GM06990 (cell line): ENCODE measurements around the gene SUMF1.

ENCODE experiments used
- DNase-seq: peaks from one replicate; pipeline ENCODE4 v3.0.0-alpha.2; 2011; ENCODE audit not compliant: insufficient read length; ENCODE audit errors: extremely low read depth
- H3K27me3 ChIP-seq: replicated peaks from 2 replicates; pipeline ENCODE4 v1.6.0; 2011; ENCODE audit warnings: low read length; ENCODE audit not compliant: control insufficient read depth, insufficient read depth
- H3K36me3 ChIP-seq: 2 replicates; pipeline ENCODE4 v1.5.1; 2011; ENCODE audit warnings: low read length; ENCODE audit not compliant: control insufficient read depth, insufficient read depth
- H3K4me3 ChIP-seq: replicated peaks from 2 replicates; pipeline ENCODE4 v1.5.1; 2011; ENCODE audit warnings: low read depth, mild to moderate bottlenecking, control low read depth, low read length
- TF ChIP-seq, protein P1 (sequence below): IDR thresholded peaks from 2 replicates; pipeline ENCODE4 v1.5.1; 2011; ENCODE audit warnings: low read length, control low read depth, mild to moderate bottlenecking, inconsistent platforms; ENCODE audit not compliant: insufficient read depth, poor library complexity, severe bottlenecking

SUMF1 gene

DNA sequence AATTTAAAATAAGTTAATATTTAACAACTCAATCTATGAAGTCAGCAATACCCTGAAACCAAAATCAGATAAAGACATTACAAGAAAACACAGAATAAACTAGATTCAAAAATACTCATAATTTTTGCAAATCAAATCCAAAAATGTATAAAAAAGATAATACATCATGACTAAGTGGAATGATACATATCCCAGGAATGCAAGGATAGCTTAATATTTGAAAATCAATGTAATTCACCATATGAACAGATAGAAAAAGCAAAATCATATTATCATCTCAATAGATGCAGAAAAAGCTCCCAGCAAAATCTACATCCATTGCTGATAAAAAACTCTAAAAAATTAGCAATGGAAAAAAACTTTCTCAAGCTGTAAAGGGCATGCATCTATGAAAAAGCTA lies 93.4 kb downstream of the SUMF1 start:
- Histone ChIP-seq H3K36me3 (no peaks in the 10 kb centered on the region), H3K4me3 (no peak overlapping the region), H3K27me3 (no peaks in the 10 kb centered on the region)
- TF ChIP-seq, protein P1, sequence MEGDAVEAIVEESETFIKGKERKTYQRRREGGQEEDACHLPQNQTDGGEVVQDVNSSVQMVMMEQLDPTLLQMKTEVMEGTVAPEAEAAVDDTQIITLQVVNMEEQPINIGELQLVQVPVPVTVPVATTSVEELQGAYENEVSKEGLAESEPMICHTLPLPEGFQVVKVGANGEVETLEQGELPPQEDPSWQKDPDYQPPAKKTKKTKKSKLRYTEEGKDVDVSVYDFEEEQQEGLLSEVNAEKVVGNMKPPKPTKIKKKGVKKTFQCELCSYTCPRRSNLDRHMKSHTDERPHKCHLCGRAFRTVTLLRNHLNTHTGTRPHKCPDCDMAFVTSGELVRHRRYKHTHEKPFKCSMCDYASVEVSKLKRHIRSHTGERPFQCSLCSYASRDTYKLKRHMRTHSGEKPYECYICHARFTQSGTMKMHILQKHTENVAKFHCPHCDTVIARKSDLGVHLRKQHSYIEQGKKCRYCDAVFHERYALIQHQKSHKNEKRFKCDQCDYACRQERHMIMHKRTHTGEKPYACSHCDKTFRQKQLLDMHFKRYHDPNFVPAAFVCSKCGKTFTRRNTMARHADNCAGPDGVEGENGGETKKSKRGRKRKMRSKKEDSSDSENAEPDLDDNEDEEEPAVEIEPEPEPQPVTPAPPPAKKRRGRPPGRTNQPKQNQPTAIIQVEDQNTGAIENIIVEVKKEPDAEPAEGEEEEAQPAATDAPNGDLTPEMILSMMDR, result no peak
- no peak for DNase-seq

DNA sequence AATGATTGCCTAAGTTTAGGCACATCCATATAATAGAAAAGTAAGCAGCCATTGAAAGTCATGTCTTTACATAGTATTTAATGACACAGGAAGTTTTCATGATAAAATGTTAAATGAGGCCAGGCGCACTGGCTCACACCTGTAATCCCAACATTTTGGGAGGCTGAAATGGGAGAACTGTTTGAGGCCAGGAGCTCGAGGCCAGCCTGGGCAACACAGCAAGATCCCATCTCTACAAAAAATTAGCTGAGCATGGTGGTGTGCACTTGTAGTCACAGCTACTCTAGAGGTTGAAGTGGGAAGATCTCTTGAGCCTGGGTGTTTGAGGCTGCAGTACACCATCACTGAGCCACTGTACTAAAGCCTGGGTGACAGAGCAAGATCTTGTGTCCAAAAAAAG lies 104.5 kb downstream of the SUMF1 start:
- TF ChIP-seq, protein P1, result no peak
- H3K27me3 ChIP-seq, result no peaks in the 10 kb centered on the region
- no peak overlapping the region for H3K4me3 ChIP-seq
- no peaks in the 10 kb centered on the region for H3K36me3 ChIP-seq
- DNase-seq, result no peak

DNA sequence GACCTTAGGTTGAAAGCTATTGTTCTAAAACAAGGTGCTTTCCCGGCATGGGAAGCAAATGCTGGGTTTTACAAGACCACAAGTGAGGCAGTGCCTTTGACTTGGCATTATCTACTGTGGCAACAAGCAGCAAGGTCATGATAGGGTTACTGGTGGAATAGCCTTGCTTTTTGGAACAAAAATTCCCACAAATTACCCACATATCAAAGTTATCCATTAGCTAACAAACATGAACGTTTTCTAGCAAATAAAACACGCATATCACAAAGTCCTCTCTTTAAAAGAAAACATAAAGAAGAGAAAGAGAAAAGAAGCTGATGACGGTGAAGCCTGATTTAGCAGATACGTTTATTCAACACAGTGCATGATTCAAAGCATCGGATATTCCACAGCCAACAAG lies 106.3 kb downstream of the SUMF1 start:
- Histone ChIP-seq H3K4me3 (no peak overlapping the region), H3K36me3 (no peaks in the 10 kb centered on the region), H3K27me3 (no peaks in the 10 kb centered on the region)
- TF ChIP-seq, protein P1, result no peak
- no peak for DNase-seq

DNA sequence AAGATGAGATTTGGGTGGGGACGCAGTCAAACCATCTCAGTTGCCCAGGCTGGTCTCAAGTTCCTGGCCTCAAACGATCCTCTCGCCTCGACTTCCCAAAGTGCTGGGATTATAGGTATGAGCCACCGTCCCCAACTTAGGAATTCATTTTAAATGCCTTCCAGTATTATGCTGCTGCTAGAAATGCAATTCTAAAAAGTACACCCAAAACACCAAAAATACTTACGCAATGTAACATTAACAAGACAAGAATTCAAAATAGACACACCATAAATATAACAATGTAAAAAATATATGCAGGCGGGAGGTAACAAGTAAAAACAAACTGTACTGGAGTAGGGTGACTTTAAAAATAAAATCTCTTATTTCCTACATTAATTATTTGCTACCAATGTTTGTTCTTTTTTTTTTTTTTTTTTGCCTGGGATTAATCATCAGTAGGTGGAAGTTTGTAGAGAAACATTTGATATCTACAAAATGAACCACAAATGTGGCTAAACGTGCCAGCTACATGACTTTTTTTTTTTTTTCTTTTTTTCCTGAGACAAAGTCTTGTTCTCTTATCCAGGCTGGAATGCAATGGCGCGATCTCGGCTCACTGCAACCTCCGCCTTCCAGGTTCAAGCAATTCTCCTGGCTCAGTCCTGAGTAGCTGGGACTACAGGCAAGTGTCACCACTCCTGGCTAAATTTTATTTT lies 107.1 kb downstream of the SUMF1 start:
- no peak overlapping the region for H3K4me3 ChIP-seq
- no peak for DNase-seq
- H3K36me3 ChIP-seq, result no peaks in the 10 kb centered on the region
- TF ChIP-seq, protein P1, result no peak
- H3K27me3 ChIP-seq, result no peaks in the 10 kb centered on the region

DNA sequence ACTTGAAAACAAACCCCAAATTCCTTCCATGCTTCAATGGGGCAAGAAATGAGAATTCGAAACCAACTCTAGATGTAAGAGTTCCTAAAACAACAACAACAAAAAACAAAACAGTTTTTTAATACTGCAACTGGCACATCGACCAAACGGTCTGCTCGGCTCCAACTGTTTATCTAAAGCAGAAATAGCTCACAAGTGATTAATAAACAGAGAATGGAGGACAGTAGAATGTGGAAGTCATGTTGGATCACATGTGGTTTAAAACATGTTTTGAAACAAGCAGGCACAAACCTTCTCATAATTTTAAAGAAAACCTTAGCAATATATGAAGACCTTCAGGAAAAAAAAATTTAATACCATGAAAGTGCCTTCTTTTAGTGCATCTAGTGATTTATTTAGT lies 108.8 kb downstream of the SUMF1 start:
- DNase-seq, result no peak
- Histone ChIP-seq H3K27me3 (no peaks in the 10 kb centered on the region), H3K36me3 (no peaks in the 10 kb centered on the region), H3K4me3 (no peak overlapping the region)
- TF ChIP-seq, protein P1, result no peak
